IMR-90 (cell line): ENCODE data around the gene RNF38. TPM values are rescaled to one million over a fixed set of nuclear protein-coding genes. Genes with fewer than 3 reads are reported as not detected.

ENCODE experiments used
- ATAC-seq: fragments of 200-7000 bp; cut with Tn5 transposase; 2 replicates; pipeline ENCODE4 v1.9.1; 2020; ENCODE audit warnings: low read depth, mild to moderate bottlenecking, moderate library complexity
- BruUV-seq: library from RNA; stranded (reverse); fragments of 400-500 nt; replicated peaks from 2 replicates; lab custom pipeline; 2021; lab: Mats Ljungman, UMichigan
- CTCF ChIA-PET: fragments of 300-600 bp; formaldehyde crosslinking; extraction: SDS; loops from one replicate; lab custom pipeline; 2021; ENCODE audit warnings: antibody characterized with exemption; lab: Yijun Ruan, JAX
- POLR2A ChIA-PET: fragments of 300-600 bp; sonication (Branson Sonifier 250); formaldehyde crosslinking; loops from one replicate; lab custom pipeline; 2022; ENCODE audit warnings: antibody characterized with exemption; ENCODE audit not compliant: unreplicated experiment; lab: Charles Lee
- DNase-seq: peaks from one replicate; pipeline ENCODE4 v3.0.0; 2013
- H2AFZ ChIP-seq: replicated peaks from 2 replicates; pipeline ENCODE3; 2013; ENCODE audit warnings: low read length, mild to moderate bottlenecking; ENCODE audit not compliant: poor library complexity
- H2AK5ac ChIP-seq: 2 replicates; pipeline ENCODE4 v1.6.1; 2013; ENCODE audit warnings: low read depth, low read length, inconsistent platforms
- H2AK9ac ChIP-seq: replicated peaks from 2 replicates; pipeline ENCODE3; 2013; ENCODE audit warnings: mild to moderate bottlenecking, low read depth, low read length, moderate library complexity; ENCODE audit not compliant: poor library complexity
- H2BK120ac ChIP-seq: 2 replicates; pipeline ENCODE4 v1.6.1; 2013; ENCODE audit warnings: low read depth, low read length, inconsistent platforms
- H2BK15ac ChIP-seq: 3 replicates; pipeline ENCODE4 v1.6.1; 2013; ENCODE audit warnings: low read depth, low read length, inconsistent platforms
- H2BK20ac ChIP-seq: 2 replicates; pipeline ENCODE4 v1.6.1; 2013; ENCODE audit warnings: low read depth, mild to moderate bottlenecking, inconsistent platforms, low read length, moderate library complexity
- H2BK5ac ChIP-seq: 2 replicates; pipeline ENCODE4 v1.6.1; 2013; ENCODE audit warnings: mild to moderate bottlenecking, low read depth, low read length, inconsistent platforms; ENCODE audit not compliant: poor library complexity, severe bottlenecking
- H3K14ac ChIP-seq: replicated peaks from 2 replicates; pipeline ENCODE4 v1.6.1; 2013; ENCODE audit warnings: low read depth, low read length, inconsistent platforms
- H3K18ac ChIP-seq: 2 replicates; pipeline ENCODE4 v1.6.1; 2013; ENCODE audit warnings: low read depth, low read length, control low read depth
- H3K23ac ChIP-seq: 2 replicates; pipeline ENCODE4 v1.6.1; 2013; ENCODE audit warnings: low read depth, low read length, inconsistent platforms
- H3K27ac ChIP-seq: 2 replicates; pipeline ENCODE4 v1.5.1; 2013; ENCODE audit warnings: mild to moderate bottlenecking, control low read depth, low read length; ENCODE audit not compliant: insufficient read depth
- H3K27me3 ChIP-seq: 2 replicates; pipeline ENCODE4 v1.6.1; 2013; ENCODE audit warnings: low read length; ENCODE audit not compliant: control insufficient read depth, insufficient read depth
- H3K36me3 ChIP-seq: 2 replicates; pipeline ENCODE4 v1.6.1; 2013; ENCODE audit warnings: low read length, mixed read lengths; ENCODE audit not compliant: control insufficient read depth, insufficient read depth
- H3K4ac ChIP-seq: 2 replicates; pipeline ENCODE4 v1.6.1; 2013; ENCODE audit warnings: low read depth, low read length, inconsistent platforms
- H3K4me1 ChIP-seq: 2 replicates; pipeline ENCODE4 v1.6.1; 2013; ENCODE audit warnings: low read length, mixed read lengths; ENCODE audit not compliant: control insufficient read depth, insufficient read depth
- H3K4me2 ChIP-seq: 2 replicates; pipeline ENCODE4 v1.6.1; 2013; ENCODE audit warnings: low read depth, mild to moderate bottlenecking, control low read depth, low read length, moderate library complexity
- H3K4me3 ChIP-seq: 2 replicates; pipeline ENCODE4 v1.5.1; 2013; ENCODE audit warnings: low read depth, mild to moderate bottlenecking, control low read depth, low read length, moderate library complexity; ENCODE audit not compliant: insufficient read depth
- H3K56ac ChIP-seq: 2 replicates; pipeline ENCODE4 v1.6.1; 2013; ENCODE audit warnings: low read length, inconsistent platforms; ENCODE audit not compliant: insufficient read depth; ENCODE audit errors: extremely low read depth
- H3K79me1 ChIP-seq, 2 experiments: 2 replicates each; pipeline ENCODE4 v1.6.1; 2013; ENCODE audit warnings: low read length in 2 of 2, inconsistent platforms in 1 of 2, low read depth in 1 of 2
- H3K9ac ChIP-seq: 2 replicates; pipeline ENCODE4 v1.6.1; 2013; ENCODE audit warnings: low read depth, low read length, control low read depth
- H3K9me1 ChIP-seq: 2 replicates; pipeline ENCODE4 v1.6.1; 2013; ENCODE audit warnings: low read length, inconsistent platforms; ENCODE audit not compliant: insufficient read depth
- H3K9me3 ChIP-seq: 2 replicates; pipeline ENCODE4 v1.6.1; 2013; ENCODE audit warnings: low read length; ENCODE audit not compliant: control insufficient read depth, insufficient read depth
- H4K20me1 ChIP-seq: 2 replicates; pipeline ENCODE4 v1.6.1; 2013; ENCODE audit warnings: low read length, inconsistent platforms; ENCODE audit not compliant: insufficient read depth
- H4K5ac ChIP-seq: 2 replicates; pipeline ENCODE4 v1.6.1; 2013; ENCODE audit warnings: mild to moderate bottlenecking, low read depth, low read length, control low read depth
- H4K8ac ChIP-seq, 2 experiments: 2 replicates each; pipeline ENCODE4 v1.6.1; 2013; ENCODE audit warnings: low read depth in 2 of 2, low read length in 2 of 2, control low read depth in 1 of 2, inconsistent platforms in 1 of 2
- H4K91ac ChIP-seq: 2 replicates; pipeline ENCODE4 v1.6.1; 2013; ENCODE audit warnings: low read depth, low read length, inconsistent platforms; ENCODE audit not compliant: insufficient read depth
- BHLHE40 ChIP-seq: fragments of 150-350 bp; IDR thresholded peaks from 2 replicates; pipeline ENCODE4 v1.6.1; 2016; ENCODE audit warnings: mild to moderate bottlenecking, low read depth, low read length
- CEBPB ChIP-seq: IDR thresholded peaks from 2 replicates; pipeline ENCODE4 v1.6.1; 2012; ENCODE audit warnings: low read depth, low read length, improper control_type of control experiment
- CHD1 ChIP-seq: IDR thresholded peaks from 2 replicates; pipeline ENCODE4 v1.6.1; 2012; ENCODE audit warnings: low read depth, low read length, improper control_type of control experiment
- CTCF ChIP-seq: conservative IDR thresholded peaks from 2 replicates; pipeline ENCODE4 v1.5.1; 2012; ENCODE audit warnings: mild to moderate bottlenecking, low read depth, low read length, improper control_type of control experiment
- FOS ChIP-seq: fragments of 150-350 bp; IDR thresholded peaks from 2 replicates; pipeline ENCODE4 v1.6.1; 2016; ENCODE audit warnings: low read depth, low read length
- MAFK ChIP-seq: IDR thresholded peaks from 2 replicates; pipeline ENCODE4 v1.6.1; 2012; ENCODE audit warnings: low read depth, low read length, improper control_type of control experiment
- MAZ ChIP-seq: IDR thresholded peaks from 2 replicates; pipeline ENCODE4 v1.6.1; 2012; ENCODE audit warnings: low read depth, mild to moderate bottlenecking, low read length, improper control_type of control experiment, moderate library complexity, borderline replicate concordance
- MXI1 ChIP-seq: IDR thresholded peaks from 2 replicates; pipeline ENCODE4 v1.6.1; 2012; ENCODE audit warnings: low read depth, mild to moderate bottlenecking, low read length, moderate library complexity, borderline replicate concordance
- NFE2L2 ChIP-seq: fragments of 150-350 bp; IDR thresholded peaks from 2 replicates; pipeline ENCODE4 v1.6.1; 2016; ENCODE audit warnings: low read depth, mild to moderate bottlenecking, low read length
- POLR2A ChIP-seq: IDR thresholded peaks from 2 replicates; pipeline ENCODE4 v1.6.1; 2012; ENCODE audit warnings: mild to moderate bottlenecking, low read depth, low read length
- RCOR1 ChIP-seq: IDR thresholded peaks from 2 replicates; pipeline ENCODE4 v1.6.1; 2012; ENCODE audit warnings: mild to moderate bottlenecking, low read length, improper control_type of control experiment; ENCODE audit not compliant: insufficient replicate concordance
- RFX5 ChIP-seq: IDR thresholded peaks from 2 replicates; pipeline ENCODE4 v1.8.0; 2012; ENCODE audit warnings: low read depth, mild to moderate bottlenecking, low read length, moderate library complexity
- SMC3 ChIP-seq: fragments of 150-350 bp; IDR thresholded peaks from 2 replicates; pipeline ENCODE4 v1.6.1; 2016; ENCODE audit warnings: low read depth, mild to moderate bottlenecking, antibody characterized with exemption, low read length, moderate library complexity
- WGBS, 2 experiments: methylation state at CpG; one replicate each; pipeline versions ENCODE4 v1.1.5 to v1.1.7; 2013; ENCODE audit warnings: missing lambda C conversion rate in 2 of 2; ENCODE audit not compliant: insufficient read length in 1 of 2; ENCODE audit errors: extremely low coverage in 2 of 2; 5-methylcytosine and 5-hydroxymethylcytosine counted together
- dilution Hi-C: fragments of 300-500 bp; cut with HindIII; formaldehyde crosslinking; loops from one replicate; pipeline ENCODE4 v1.14.3; 2018; ENCODE audit warnings: low sequenced_read_pairs; ENCODE audit not compliant: unreplicated experiment
- in situ Hi-C: fragments of 300-500 bp; cut with MboI; formaldehyde crosslinking; loops from 3 replicates; pipeline ENCODE4 v1.14.3; 2019; ENCODE audit warnings: low sequenced_read_pairs, inconsistent platforms, mixed read lengths
- intact Hi-C: fragments of 100-400 bp; cut with micrococcal nuclease; formaldehyde crosslinking; loops from 2 replicates; pipeline ENCODE4 v1.10.0; 2022
- polyA plus RNA-seq, 3 experiments: library from polyadenylated mRNA; depleted of rRNA; stranded (reverse); fragments of >200 nt; gene quantifications; 2 replicates each; pipeline ENCODE4 v1.2.3, GENCODE V29; 2012; ENCODE audit warnings: low replicate concordance in 1 of 3
- total RNA-seq: library from RNA; depleted of rRNA; stranded (reverse); fragments of >200 nt; gene quantifications from 2 replicates; pipeline ENCODE4 v1.2.3, GENCODE V29; 2012
- TF ChIP-seq, protein P1 (sequence below): fragments of 150-350 bp; IDR thresholded peaks from 2 replicates; pipeline ENCODE4 v1.6.1; 2016; ENCODE audit warnings: low read depth, mild to moderate bottlenecking, low read length, moderate library complexity, borderline replicate concordance
- TF ChIP-seq, protein P2 (sequence below): fragments of 150-350 bp; IDR thresholded peaks from 2 replicates; pipeline ENCODE4 v1.6.1; 2017; ENCODE audit warnings: mild to moderate bottlenecking, antibody characterized with exemption, low read length, low read depth

Gene RNF38
- total and polyA plus RNA-seq, 2 of the 4 experiments (the other 2 are of a cell fraction): 8.8 to 11.2 TPM

GRCh38 chr9:36320466-36320865, 79.6 kb downstream of the RNF38 start:
- no peak overlapping the region for H2BK15ac ChIP-seq
- H3K18ac ChIP-seq: no peak overlapping the region
- H2BK20ac ChIP-seq: no peak overlapping the region
- H3K4me1 ChIP-seq: no peaks in the 10 kb centered on the region
- ChIA-PET CTCF (interaction anchor here (1.3 kb wide), 1 partner anchor 8 kb away, joined by 3 read pairs; no protein-coding TSS in a partner anchor), POLR2A (no interaction called here)
- H3K9me1 ChIP-seq: no peaks in the 10 kb centered on the region
- H3K23ac ChIP-seq: no peak overlapping the region
- no peak overlapping the region for H4K91ac ChIP-seq
- no peak overlapping the region for H3K56ac ChIP-seq
- no peak overlapping the region for H3K14ac ChIP-seq
- no peaks in the 10 kb centered on the region for H3K9me3 ChIP-seq
- no peak overlapping the region for H2BK5ac ChIP-seq
- TF ChIP-seq FOS (no peak), NFE2L2 (no peak), MXI1 (no peak), CTCF (no peak), RCOR1 (no peak), CHD1 (no peak), CEBPB (no peak), BHLHE40 (no peak), POLR2A (no peak), MAZ (no peak), SMC3 (no peak), MAFK (no peak), RFX5 (no peak)
- TF ChIP-seq, protein P1, sequence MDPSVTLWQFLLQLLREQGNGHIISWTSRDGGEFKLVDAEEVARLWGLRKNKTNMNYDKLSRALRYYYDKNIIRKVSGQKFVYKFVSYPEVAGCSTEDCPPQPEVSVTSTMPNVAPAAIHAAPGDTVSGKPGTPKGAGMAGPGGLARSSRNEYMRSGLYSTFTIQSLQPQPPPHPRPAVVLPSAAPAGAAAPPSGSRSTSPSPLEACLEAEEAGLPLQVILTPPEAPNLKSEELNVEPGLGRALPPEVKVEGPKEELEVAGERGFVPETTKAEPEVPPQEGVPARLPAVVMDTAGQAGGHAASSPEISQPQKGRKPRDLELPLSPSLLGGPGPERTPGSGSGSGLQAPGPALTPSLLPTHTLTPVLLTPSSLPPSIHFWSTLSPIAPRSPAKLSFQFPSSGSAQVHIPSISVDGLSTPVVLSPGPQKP: no peak
- TF ChIP-seq, protein P2, sequence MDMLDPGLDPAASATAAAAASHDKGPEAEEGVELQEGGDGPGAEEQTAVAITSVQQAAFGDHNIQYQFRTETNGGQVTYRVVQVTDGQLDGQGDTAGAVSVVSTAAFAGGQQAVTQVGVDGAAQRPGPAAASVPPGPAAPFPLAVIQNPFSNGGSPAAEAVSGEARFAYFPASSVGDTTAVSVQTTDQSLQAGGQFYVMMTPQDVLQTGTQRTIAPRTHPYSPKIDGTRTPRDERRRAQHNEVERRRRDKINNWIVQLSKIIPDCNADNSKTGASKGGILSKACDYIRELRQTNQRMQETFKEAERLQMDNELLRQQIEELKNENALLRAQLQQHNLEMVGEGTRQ: no peak
- peaks cover 2% of the 10 kb centered on the region; the same call in 1 of the 2 replicates for H3K27me3 ChIP-seq
- intact Hi-C loops (loop anchor here (10.0 kb wide), 1 partner anchor 366 kb away; the partner anchor contains the start of gene OR2S2), in situ Hi-C loops (no loop called here), dilution Hi-C loops (no loop called here)
- no peak overlapping the region for H3K4ac ChIP-seq
- no peak overlapping the region for H4K5ac ChIP-seq
- no peaks in the 10 kb centered on the region for H3K79me1 ChIP-seq
- H4K8ac ChIP-seq: no peak overlapping the region
- no peak overlapping the region for H3K9ac ChIP-seq
- ATAC-seq (no peak), DNase-seq (no peak)
- no peak overlapping the region for H2AFZ ChIP-seq
- H3K4me2 ChIP-seq: no peak overlapping the region
- WGBS, 2 experiments: no CpG with 5 or more reads among the region's 5 CpGs
- BruUV-seq: no TSS peak
- no peak overlapping the region for H3K27ac ChIP-seq
- H3K36me3 ChIP-seq: no peaks in the 10 kb centered on the region
- H3K4me3 ChIP-seq: no peak overlapping the region
- no peak overlapping the region for H2AK9ac ChIP-seq
- H2AK5ac ChIP-seq: no peak overlapping the region
- H2BK120ac ChIP-seq: no peak overlapping the region
- no peaks in the 10 kb centered on the region for H4K20me1 ChIP-seq
